ENCODE results near the gene RAG2. TPM values are rescaled to one million over a fixed set of nuclear protein-coding genes. Genes with fewer than 3 reads are reported as not detected.

Gene RAG2
- total and polyA plus RNA-seq, 2 donors (not counting 3 experiments of a cell fraction or from before 2014, with no cell fraction given) = not detected

GRCh38 chr11:36601155-36601554, 3.1 kb upstream of the RAG2 start:
- H2AFZ ChIP-seq (ENCODE audit: low read depth, low read length) = no peak overlapping the region
- no peak for TF ChIP-seq JUN (IDR thresholded peaks at IDR 0.05; ENCODE audit: borderline replicate concordance, insufficient read depth, insufficient read length, low read depth)
- TF ChIP-seq GATA2 (IDR thresholded peaks at IDR 0.05; ENCODE audit: insufficient read depth, insufficient read length, low read depth, low read length) = no peak
- no peak for TF ChIP-seq POLR2A (IDR thresholded peaks at IDR 0.05; ENCODE audit: low read depth, low read length)
- TF ChIP-seq FOS (IDR thresholded peaks at IDR 0.05; ENCODE audit: borderline replicate concordance, insufficient read depth, low read length) = no peak
- no peak for TF ChIP-seq MAX (IDR thresholded peaks at IDR 0.05; ENCODE audit: insufficient read depth, insufficient read length)
- no peak for TF ChIP-seq EZH2 (IDR thresholded peaks at IDR 0.05; ENCODE audit: borderline replicate concordance, low read depth, low read length, severe bottlenecking)
- no peak for TF ChIP-seq CTCF (IDR thresholded peaks at IDR 0.05; ENCODE audit: extremely low read depth in 1 of 2, insufficient read depth in 1 of 2, low read depth in 1 of 2, low read length in 2 of 2)
- TF ChIP-seq POLR2AphosphoS5 (IDR thresholded peaks at IDR 0.05; ENCODE audit: insufficient read depth, low read depth, low read length) = no peak
- no peak for TF ChIP-seq MYC (IDR thresholded peaks at IDR 0.05; ENCODE audit: low read depth, low read length)
- intact Hi-C loops (cut with micrococcal nuclease) = no loop called here
- no peaks in the 10 kb centered on the region for H3K4me1 ChIP-seq (ENCODE audit: control insufficient read depth, extremely low read depth, insufficient read depth, low read length)
- DNase-seq (ENCODE audit: low read depth, low spot score) (no peak), FAIRE-seq (no peak)
- no peak overlapping the region for H3K4me2 ChIP-seq (ENCODE audit: insufficient read depth, low read length)
- BruUV-seq (replicated peaks) = no TSS peak
- POLR2A ChIA-PET = no interaction called here
- CTCF ChIA-PET = no interaction called here
- H3K9ac ChIP-seq (replicated peaks; ENCODE audit: extremely low read depth, insufficient read depth, low read length) = no peak overlapping the region
- no peaks in the 10 kb centered on the region for H3K9me1 ChIP-seq (replicated peaks; ENCODE audit: control insufficient read depth, extremely low read depth, insufficient read depth, low read length)
- no peak overlapping the region for H3K27ac ChIP-seq (ENCODE audit: insufficient read depth, low read depth, low read length)
- H3K79me2 ChIP-seq (ENCODE audit: control insufficient read depth, insufficient read depth, low read length) = no peaks in the 10 kb centered on the region
- dilution Hi-C loops (cut with MboI; ENCODE audit: extremely low pct_ligation_motif_present, low sequenced_read_pairs) = no loop called here
- H3K36me3 ChIP-seq (ENCODE audit: control insufficient read depth in 2 of 2, extremely low read depth in 1 of 2, insufficient read depth in 2 of 2, low read length in 2 of 2) = no peaks in the 10 kb centered on the region
- H3K4me3 ChIP-seq (replicated peaks in 1 of 3; ENCODE audit: insufficient read depth in 1 of 3, low read depth in 1 of 3, low read length in 3 of 3) = no peak overlapping the region
- no peaks in the 10 kb centered on the region for H3K27me3 ChIP-seq (ENCODE audit: control insufficient read depth in 2 of 2, insufficient read depth in 2 of 2, low read length in 2 of 2)
- no peaks in the 10 kb centered on the region for H4K20me1 ChIP-seq (replicated peaks; ENCODE audit: control insufficient read depth, extremely low read depth, insufficient read depth, low read length)
- no peaks in the 10 kb centered on the region for H3K9me3 ChIP-seq (replicated peaks; ENCODE audit: control insufficient read depth, insufficient read depth, low read length)

Data from endothelial cell of umbilical vein (primary cell).